Lower lobe of right lung (tissue), 2 donors: Measurements from ENCODE around the gene ADPRH. TPM values are rescaled to one million over a fixed set of nuclear protein-coding genes. Genes with fewer than 3 reads are reported as not detected.

Experiments
- ATAC-seq, 2 donors: fragments of 200-7000 bp; cut with Tn5 transposase; one replicate each; pipeline ENCODE4 v1.9.1; 2020 to 2022; ENCODE audit warnings: mild to moderate bottlenecking in 2 of 2, moderate library complexity in 2 of 2
- DNase-seq: peaks from one replicate; pipeline ENCODE4 v3.0.0-alpha.2; 2020
- H3K27ac ChIP-seq: fragments of 200-600 bp; one replicate; pipeline ENCODE4 v1.8.0; 2022
- H3K27me3 ChIP-seq: fragments of 200-600 bp; one replicate; pipeline ENCODE4 v1.8.0; 2022; ENCODE audit warnings: low read depth
- H3K36me3 ChIP-seq: fragments of 200-600 bp; one replicate; pipeline ENCODE4 v1.8.0; 2022; ENCODE audit warnings: mild to moderate bottlenecking
- H3K4me1 ChIP-seq: fragments of 200-600 bp; one replicate; pipeline ENCODE4 v1.8.0; 2022
- H3K4me3 ChIP-seq: fragments of 200-600 bp; one replicate; pipeline ENCODE4 v1.8.0; 2022; ENCODE audit warnings: mild to moderate bottlenecking
- H3K9me3 ChIP-seq: fragments of 200-600 bp; one replicate; pipeline ENCODE4 v1.8.0; 2022
- intact Hi-C: fragments of 100-400 bp; cut with DNase I; formaldehyde crosslinking; loops from one replicate; pipeline ENCODE4 v1.11.0; 2022
- total RNA-seq: library from RNA; stranded (reverse); fragmentation: NEBNext Ultra II Directional; extraction: Animal tissue kit (Norgen Biotek cat#: 25700); gene quantifications from one replicate; pipeline ENCODE4 v1.2.1, GENCODE V29; 2021
- TF ChIP-seq, protein P1 (sequence below): fragments of 200-600 bp; IDR thresholded peaks from one replicate; pipeline ENCODE4 v1.8.0; 2022; ENCODE audit warnings: antibody characterized with exemption, mild to moderate bottlenecking
- donor health status: DM: no; HTN: yes; CAD: no; lungs with severe emphysema.

Gene ADPRH
- total RNA-seq, 1 donor from 2014 or later, result 32.0 TPM

DNA sequence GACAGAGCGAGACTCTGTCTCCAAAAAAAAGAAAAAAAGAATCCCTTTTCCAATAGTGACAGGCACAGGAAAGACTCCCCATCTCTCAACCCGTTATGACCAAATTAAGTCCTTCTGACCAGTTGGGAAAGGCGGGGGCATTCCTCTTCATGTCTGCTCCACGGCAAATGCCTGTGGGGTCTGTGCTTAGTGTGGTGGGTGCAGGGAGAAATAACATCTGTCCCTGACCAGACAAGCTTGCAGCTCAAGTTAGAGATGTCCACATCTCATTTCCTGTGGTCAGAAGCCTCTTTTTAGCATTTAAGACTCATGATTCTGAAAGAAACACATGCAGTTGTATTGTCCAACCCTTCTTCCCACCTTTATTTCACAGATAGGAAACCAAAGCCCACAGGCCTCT, 34.6 kb downstream of the ADPRH start:
- intact Hi-C loops, result no loop called here
- ATAC-seq (no peak), DNase-seq (no peak)
- no peak overlapping the region for H3K27ac ChIP-seq
- no peaks in the 10 kb centered on the region for H3K27me3 ChIP-seq
- TF ChIP-seq, protein P1, sequence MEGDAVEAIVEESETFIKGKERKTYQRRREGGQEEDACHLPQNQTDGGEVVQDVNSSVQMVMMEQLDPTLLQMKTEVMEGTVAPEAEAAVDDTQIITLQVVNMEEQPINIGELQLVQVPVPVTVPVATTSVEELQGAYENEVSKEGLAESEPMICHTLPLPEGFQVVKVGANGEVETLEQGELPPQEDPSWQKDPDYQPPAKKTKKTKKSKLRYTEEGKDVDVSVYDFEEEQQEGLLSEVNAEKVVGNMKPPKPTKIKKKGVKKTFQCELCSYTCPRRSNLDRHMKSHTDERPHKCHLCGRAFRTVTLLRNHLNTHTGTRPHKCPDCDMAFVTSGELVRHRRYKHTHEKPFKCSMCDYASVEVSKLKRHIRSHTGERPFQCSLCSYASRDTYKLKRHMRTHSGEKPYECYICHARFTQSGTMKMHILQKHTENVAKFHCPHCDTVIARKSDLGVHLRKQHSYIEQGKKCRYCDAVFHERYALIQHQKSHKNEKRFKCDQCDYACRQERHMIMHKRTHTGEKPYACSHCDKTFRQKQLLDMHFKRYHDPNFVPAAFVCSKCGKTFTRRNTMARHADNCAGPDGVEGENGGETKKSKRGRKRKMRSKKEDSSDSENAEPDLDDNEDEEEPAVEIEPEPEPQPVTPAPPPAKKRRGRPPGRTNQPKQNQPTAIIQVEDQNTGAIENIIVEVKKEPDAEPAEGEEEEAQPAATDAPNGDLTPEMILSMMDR, result no peak
- no peaks in the 10 kb centered on the region for H3K36me3 ChIP-seq
- H3K4me3 ChIP-seq, result no peak overlapping the region
- no peaks in the 10 kb centered on the region for H3K4me1 ChIP-seq
- H3K9me3 ChIP-seq, result no peaks in the 10 kb centered on the region

DNA sequence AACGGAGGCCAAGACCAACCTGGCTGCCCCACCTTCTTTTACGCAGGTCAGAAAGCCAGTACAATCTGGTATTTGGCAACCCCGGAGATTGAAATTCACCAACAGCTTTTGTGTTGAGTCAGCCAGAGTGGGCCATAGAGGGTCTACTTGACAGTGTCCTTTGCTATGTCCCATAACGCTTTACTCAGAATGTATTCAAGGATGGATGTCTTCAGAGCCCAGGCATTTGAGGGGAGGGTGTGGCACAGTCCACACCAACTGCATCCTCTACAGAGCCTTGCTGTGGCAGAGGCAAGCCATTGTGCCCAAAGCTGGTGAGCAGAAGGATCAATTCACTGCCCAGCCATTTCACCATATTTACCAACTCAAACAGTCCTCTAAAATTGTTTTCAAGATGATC, 36.8 kb downstream of the ADPRH start:
- DNase-seq, result no peak
- H3K27me3 ChIP-seq, result no peaks in the 10 kb centered on the region
- H3K4me3 ChIP-seq, result no peak overlapping the region
- no peaks in the 10 kb centered on the region for H3K36me3 ChIP-seq
- H3K9me3 ChIP-seq, result no peaks in the 10 kb centered on the region
- no peak for ATAC-seq
- TF ChIP-seq, protein P1, result no peak
- H3K27ac ChIP-seq, result no peak overlapping the region
- intact Hi-C loops, result no loop called here
- no peaks in the 10 kb centered on the region for H3K4me1 ChIP-seq

DNA sequence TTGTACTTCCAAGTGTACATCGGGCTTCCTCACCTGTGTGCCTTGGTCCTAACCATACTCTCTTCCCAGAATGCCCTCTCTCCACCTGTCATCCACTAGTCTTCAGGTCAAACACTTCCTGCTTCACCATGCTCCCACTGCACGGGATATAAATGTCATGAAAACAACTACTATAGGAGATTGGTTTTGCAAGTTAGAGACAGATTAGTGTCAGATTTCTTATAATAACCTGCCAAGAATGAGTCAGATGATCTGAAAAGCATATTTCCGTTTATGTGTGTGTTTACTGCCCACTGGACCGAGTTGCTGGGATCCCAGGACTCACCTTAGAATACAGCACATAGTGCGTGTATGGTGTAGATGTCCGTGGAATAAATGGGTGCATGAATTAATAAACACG, 39.8 kb downstream of the ADPRH start:
- no peak for ATAC-seq
- no peak for DNase-seq
- no peaks in the 10 kb centered on the region for H3K36me3 ChIP-seq
- no peak overlapping the region for H3K27ac ChIP-seq
- H3K4me1 ChIP-seq, result no peaks in the 10 kb centered on the region
- intact Hi-C loops, result no loop called here
- H3K27me3 ChIP-seq, result no peaks in the 10 kb centered on the region
- no peaks in the 10 kb centered on the region for H3K9me3 ChIP-seq
- no peak overlapping the region for H3K4me3 ChIP-seq
- TF ChIP-seq, protein P1, result no peak

DNA sequence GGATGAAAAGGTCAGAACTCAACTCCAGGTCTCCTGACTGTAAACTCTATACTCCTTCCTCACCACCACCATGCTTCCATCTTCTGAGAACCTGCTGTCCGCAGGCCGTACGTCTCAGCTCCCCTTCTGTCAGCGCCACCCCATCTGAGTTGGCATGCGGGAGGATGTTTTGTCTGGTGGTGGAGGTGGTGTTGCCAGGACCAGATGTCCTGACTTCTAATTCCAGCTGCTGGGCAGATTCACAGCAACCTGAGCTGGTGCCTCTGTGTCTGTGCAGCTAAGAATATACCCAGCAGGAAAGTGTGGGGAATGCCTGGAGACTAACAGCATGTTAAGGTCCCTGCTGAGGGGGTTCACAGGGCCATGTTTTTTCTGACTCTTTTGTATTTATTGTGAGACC, 41.6 kb downstream of the ADPRH start:
- no peak for DNase-seq
- ATAC-seq, result no peak
- Histone ChIP-seq H3K4me1 (peaks cover 6% of the 10 kb centered on the region), H3K9me3 (no peaks in the 10 kb centered on the region), H3K27ac (no peak overlapping the region), H3K4me3 (no peak overlapping the region), H3K36me3 (no peaks in the 10 kb centered on the region), H3K27me3 (no peaks in the 10 kb centered on the region)
- TF ChIP-seq, protein P1, result no peak
- intact Hi-C loops, result no loop called here

DNA sequence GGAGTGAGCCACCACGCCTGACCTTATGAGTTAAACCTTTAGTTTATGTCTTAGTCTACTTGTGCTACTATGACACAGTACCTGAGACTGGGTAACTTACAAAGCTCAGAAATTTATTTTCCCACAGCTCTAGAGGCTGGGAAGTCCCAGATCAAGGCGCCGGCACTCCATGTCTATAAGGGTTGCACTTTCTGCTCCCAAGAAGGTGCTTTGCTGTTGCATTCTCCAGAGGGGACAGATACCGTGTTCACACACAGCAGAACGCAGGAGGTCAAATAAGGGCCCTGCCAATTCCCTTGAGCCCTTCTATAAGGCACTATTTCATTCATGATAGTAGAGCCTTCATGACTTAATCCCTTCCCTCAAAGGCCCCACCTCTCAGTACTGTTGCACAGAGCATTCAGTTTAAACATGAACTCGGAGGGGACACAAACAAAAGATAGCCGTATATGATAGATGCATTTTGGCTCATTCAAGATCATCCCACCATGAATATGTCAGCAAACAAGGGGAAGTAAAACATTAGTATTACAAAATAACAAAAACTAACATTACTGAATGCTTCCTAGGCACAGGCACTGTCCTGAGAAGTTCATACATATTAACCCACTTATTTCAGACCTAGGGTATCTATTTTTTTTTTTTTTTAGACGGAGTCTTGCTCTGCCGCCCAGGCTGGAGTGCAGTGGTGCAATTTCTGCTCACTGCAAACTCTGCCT, 44.9 kb downstream of the ADPRH start:
- intact Hi-C loops, result no loop called here
- no peaks in the 10 kb centered on the region for H3K9me3 ChIP-seq
- no peak for DNase-seq
- H3K27ac ChIP-seq, result no peak overlapping the region
- no peak overlapping the region for H3K4me3 ChIP-seq
- ATAC-seq, result no peak
- H3K36me3 ChIP-seq, result no peaks in the 10 kb centered on the region
- H3K4me1 ChIP-seq, result peaks cover 33% of the 10 kb centered on the region
- TF ChIP-seq, protein P1, result no peak
- no peaks in the 10 kb centered on the region for H3K27me3 ChIP-seq
